ENCODE results near the gene PRPS1. TPM values are rescaled to one million over a fixed set of nuclear protein-coding genes. Genes with fewer than 3 reads are reported as not detected.
A peak's percentile ranks its signal among the peaks of the same experiment; 100 is the strongest.

PRPS1 gene
- total and polyA plus RNA-seq, 9 of the 15 experiments (the other 6 are each of a cell fraction or from before 2014, with no cell fraction given) = 47.8 to 175 (median 79.6) TPM

DNA sequence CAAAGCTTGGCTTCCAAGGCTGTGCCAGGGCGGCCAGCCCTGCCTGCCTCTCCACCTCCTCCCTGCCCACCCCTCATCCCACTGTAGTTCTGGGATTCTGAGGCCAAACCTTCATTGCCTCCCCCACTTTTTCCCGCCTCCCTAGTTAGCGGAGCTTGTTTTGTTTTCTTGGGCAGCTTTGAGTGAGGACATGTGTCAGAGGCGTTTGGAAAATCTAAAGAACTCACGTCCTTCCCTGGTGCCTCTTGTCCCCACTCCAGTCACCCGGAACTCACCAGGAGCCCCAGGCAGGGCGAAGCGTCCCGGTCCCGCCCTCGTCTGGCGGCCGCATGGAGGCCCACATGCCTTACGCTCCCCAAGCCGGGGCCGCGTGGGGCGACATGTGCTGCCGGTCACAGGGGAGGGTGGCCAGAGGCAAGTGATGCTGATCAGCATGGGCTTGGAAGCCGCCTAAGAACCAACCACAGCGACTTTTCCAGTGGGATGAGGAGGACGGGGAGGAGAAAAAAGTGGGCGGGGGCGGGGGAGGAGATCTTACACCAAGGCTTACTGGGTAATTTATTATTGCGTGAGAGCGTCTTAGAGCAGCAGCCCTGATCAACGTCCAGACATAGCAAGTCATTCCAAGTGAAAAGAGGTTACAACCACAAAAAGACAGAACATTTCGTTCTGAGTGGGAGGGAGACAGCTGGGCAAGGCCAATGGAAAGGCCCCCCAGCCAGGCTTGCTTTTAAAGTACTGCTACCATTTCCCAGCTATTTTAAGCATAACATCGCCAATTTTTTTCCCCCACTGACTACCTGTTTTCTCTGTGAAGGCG is 48.5 kb downstream of the PRPS1 start (continued):
- TF ChIP-seq CUX1 (CRISPR knock-in tag; IDR thresholded peaks at IDR 0.05) (no peak), FOS (IDR thresholded peaks at IDR 0.05; ENCODE audit: extremely low read depth, insufficient read length) (no peak), NEUROD1 (IDR thresholded peaks at IDR 0.05; ENCODE audit: borderline replicate concordance, low read depth, low read length, partially characterized antibody) (peak; percentile 41), TCF7 (IDR thresholded peaks at IDR 0.05; ENCODE audit: borderline replicate concordance) (no peak), ETV6 (IDR thresholded peaks at IDR 0.05; ENCODE audit: borderline replicate concordance in 1 of 2, low read depth in 2 of 2, low read length in 1 of 2) (no peak), ETV6 (CRISPR knock-in tag; IDR thresholded peaks at IDR 0.05; ENCODE audit: borderline replicate concordance) (no peak), ZNF695 (CRISPR knock-in tag; IDR thresholded peaks at IDR 0.05) (no peak), E2F3 (CRISPR knock-in tag; IDR thresholded peaks at IDR 0.05) (no peak), SRF (CRISPR knock-in tag; IDR thresholded peaks at IDR 0.05) (no peak), CBX8 (IDR thresholded peaks at IDR 0.05; ENCODE audit: borderline replicate concordance, extremely low read depth, low read depth, low read length, poor library complexity, severe bottlenecking) (no peak), ZNF431 (CRISPR knock-in tag; IDR thresholded peaks at IDR 0.05) (peak; percentile 86), ZNF232 (CRISPR knock-in tag; IDR thresholded peaks at IDR 0.05) (peak; percentile 91), MCM3 (IDR thresholded peaks at IDR 0.05) (no peak), HMGN3 (IDR thresholded peaks at IDR 0.05; ENCODE audit: borderline replicate concordance, extremely low read depth, insufficient read length, low read depth, low read length) (peak; percentile 68), ZNF134 (CRISPR knock-in tag; conservative IDR thresholded peaks at IDR 0.05) (no peak), ZNF764 (CRISPR knock-in tag; IDR thresholded peaks at IDR 0.05; ENCODE audit: low read depth) (no peak), MYNN (IDR thresholded peaks at IDR 0.05) (no peak), MYNN (CRISPR knock-in tag; IDR thresholded peaks at IDR 0.05) (no peak), XRCC3 (IDR thresholded peaks at IDR 0.05) (no peak), NR2F6 (CRISPR knock-in tag; IDR thresholded peaks at IDR 0.05) (no peak)
- TF ChIP-seq, protein P1, sequence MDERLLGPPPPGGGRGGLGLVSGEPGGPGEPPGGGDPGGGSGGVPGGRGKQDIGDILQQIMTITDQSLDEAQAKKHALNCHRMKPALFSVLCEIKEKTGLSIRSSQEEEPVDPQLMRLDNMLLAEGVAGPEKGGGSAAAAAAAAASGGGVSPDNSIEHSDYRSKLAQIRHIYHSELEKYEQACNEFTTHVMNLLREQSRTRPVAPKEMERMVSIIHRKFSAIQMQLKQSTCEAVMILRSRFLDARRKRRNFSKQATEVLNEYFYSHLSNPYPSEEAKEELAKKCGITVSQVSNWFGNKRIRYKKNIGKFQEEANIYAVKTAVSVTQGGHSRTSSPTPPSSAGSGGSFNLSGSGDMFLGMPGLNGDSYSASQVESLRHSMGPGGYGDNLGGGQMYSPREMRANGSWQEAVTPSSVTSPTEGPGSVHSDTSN (CRISPR knock-in tag; IDR thresholded peaks at IDR 0.05; ENCODE audit: low read depth) = no peak
- TF ChIP-seq, protein P1 (tag; conservative IDR thresholded peaks at IDR 0.05; ENCODE audit: low read depth) = 0 out of 2 replicates have a peak, but pooled peaks have one; percentile 20
